Measurements from ENCODE around the gene EDN1. TPM values are rescaled to one million over a fixed set of nuclear protein-coding genes. Genes with fewer than 3 reads are reported as not detected.
"Not testable (repeated sequence)": the region's sequence is repeated elsewhere in the genome, so short reads cannot be mapped to it uniquely, and the experiment has no call there.

The EDN1 gene
- total RNA-seq, 6 donors from 2014 or later: 6.5 to 40.6 (median 18.6) TPM

DNA sequence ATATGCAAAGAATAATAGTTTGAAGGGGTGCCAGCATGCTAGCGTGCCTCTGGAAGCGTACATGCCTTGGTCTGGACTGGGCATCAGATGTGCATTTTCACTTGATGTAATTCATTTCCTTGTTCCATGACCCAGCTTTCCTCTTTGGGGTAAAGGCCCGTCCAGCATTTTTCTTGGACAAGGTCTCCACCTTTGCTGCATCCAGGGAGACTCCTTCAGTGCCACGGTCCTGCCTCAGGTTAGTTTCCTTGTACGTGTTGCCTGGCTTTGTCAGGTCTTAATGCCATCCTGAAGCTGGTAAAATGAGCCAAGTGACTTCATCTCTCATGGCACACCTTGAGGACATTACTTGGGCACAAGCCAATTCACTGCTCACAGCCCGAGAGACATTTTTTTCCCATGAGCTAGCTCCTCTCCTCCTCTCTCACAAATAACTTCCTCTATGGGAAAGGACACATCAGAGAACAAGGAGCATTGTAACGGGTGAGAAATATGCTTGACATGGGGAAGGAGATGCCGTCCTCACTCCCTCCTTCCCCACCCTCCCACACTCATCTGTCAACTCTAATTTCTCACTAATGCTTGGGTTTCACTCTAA is 23.9 kb downstream of the EDN1 start:
- TF ChIP-seq EP300 (IDR thresholded peaks at IDR 0.05) (peak in 1 of 4 donors; percentile 1), POLR2AphosphoS5 (IDR thresholded peaks at IDR 0.05) (peak; percentile 6 to 30), CTCF (IDR thresholded peaks at IDR 0.05) (no peak), POLR2A (IDR thresholded peaks at IDR 0.05) (no peak)
- H3K9me3 ChIP-seq: no peaks in the 10 kb centered on the region
- no peaks in the 10 kb centered on the region for H3K27me3 ChIP-seq
- WGBS, 2 donors: 54 to 55% methylated on average over 8 of the region's 8 CpGs
- no peaks in the 10 kb centered on the region for H3K36me3 ChIP-seq
- DNase-seq (peak in 1 of 2 donors; percentile 43), ATAC-seq (ENCODE audit: low FRiP score in 2 of 2) (peak in 1 of 2 donors; percentile 63)
- no peaks in the 10 kb centered on the region for H3K4me1 ChIP-seq
- H3K4me3 ChIP-seq: no peak overlapping the region
- peak overlapping the region in 3 of 4 donors; percentile 16 to 28 (median 20) for H3K27ac ChIP-seq

GRCh38 chr6:12314751-12315150 is 24.6 kb downstream of the EDN1 start:
- Histone ChIP-seq H3K4me3 (no peak overlapping the region), H3K9me3 (no peaks in the 10 kb centered on the region), H3K27ac (peak overlapping the region in 2 of 4 donors; percentile 16 to 20), H3K27me3 (no peaks in the 10 kb centered on the region), H3K4me1 (no peaks in the 10 kb centered on the region), H3K36me3 (no peaks in the 10 kb centered on the region)
- DNase-seq (no peak), ATAC-seq (ENCODE audit: low FRiP score in 2 of 2) (no peak)
- no peak for TF ChIP-seq CTCF (IDR thresholded peaks at IDR 0.05)
- TF ChIP-seq POLR2A (IDR thresholded peaks at IDR 0.05): no peak
- no peak for TF ChIP-seq POLR2AphosphoS5 (IDR thresholded peaks at IDR 0.05)
- no peak for TF ChIP-seq EP300 (IDR thresholded peaks at IDR 0.05)
- WGBS, 2 donors: 74 to 88% methylated on average over 5 of the region's 5 CpGs

DNA sequence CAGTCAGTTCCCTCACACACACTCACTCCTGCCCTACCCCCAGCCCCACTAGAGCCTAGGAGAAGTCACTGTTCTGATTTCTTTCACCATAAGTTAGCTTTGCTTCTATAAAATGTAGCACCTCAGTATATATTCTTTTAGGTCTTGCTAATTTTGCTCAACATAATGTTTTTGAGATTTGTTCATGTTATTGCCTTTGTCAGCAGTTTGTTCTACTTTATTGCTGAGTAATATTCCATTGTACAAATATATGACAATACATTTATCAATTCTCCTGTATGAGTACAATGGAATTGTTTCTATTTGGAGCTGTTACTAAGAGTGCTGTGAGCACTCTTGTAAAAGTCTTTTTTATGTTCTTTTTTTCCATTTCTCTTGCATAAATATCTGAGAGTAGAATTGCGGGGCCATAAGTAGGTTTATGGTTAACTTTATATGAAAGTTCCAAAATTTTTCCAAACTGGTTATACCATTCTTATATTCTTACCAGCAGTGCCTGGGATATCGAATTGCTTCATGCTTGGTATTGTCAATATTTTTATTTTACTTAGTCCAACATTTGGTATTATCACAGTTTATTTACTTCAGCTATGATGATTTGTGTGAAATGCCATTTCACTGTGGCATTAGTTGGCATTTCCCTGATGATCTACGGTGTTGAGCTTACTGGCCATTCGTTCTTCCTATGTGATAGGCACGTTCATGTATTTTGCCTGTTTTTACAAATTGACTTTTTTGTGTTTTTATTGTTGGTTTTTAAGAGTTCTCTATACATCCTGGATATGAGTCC is 25.3 kb downstream of the EDN1 start:
- no peak for TF ChIP-seq EP300 (IDR thresholded peaks at IDR 0.05)
- TF ChIP-seq POLR2AphosphoS5 (IDR thresholded peaks at IDR 0.05): no peak
- no peak for TF ChIP-seq CTCF (IDR thresholded peaks at IDR 0.05)
- no peak for TF ChIP-seq POLR2A (IDR thresholded peaks at IDR 0.05)
- DNase-seq: no peak
- no peak for ATAC-seq (ENCODE audit: low FRiP score in 2 of 2)

DNA sequence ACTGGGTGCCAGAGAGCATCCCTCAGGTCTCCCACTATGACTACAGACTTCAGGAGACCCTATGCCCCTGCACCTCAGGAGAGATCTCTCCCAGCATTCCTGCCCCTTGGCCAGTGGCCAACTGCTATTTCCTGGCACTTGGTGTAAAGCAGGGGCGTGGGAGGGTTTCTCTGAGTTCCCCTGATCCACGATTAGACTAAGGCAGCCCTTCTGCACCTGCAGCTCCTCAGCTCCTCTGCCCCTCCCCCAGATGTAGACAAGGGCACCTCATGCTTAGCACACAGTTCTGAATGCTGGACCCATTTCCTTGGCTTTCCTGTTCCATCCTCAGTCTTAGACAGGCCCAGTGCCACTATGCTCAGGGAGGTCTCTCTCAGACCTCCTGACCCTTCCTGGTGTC is 28.6 kb downstream of the EDN1 start:
- TF ChIP-seq POLR2A (IDR thresholded peaks at IDR 0.05) (no peak), POLR2AphosphoS5 (IDR thresholded peaks at IDR 0.05) (no peak), EP300 (IDR thresholded peaks at IDR 0.05) (no peak), CTCF (IDR thresholded peaks at IDR 0.05) (no peak)
- H3K27me3 ChIP-seq: no peaks in the 10 kb centered on the region
- 59 to 90% methylated on average over 2 of the region's 2 CpGs for WGBS, 2 donors
- no peak for ATAC-seq (ENCODE audit: low FRiP score in 2 of 2)
- H3K4me3 ChIP-seq: no peak overlapping the region
- DNase-seq: no peak
- peaks cover 0 to under 1% (median 0%) of the 10 kb centered on the region in 4 donors for H3K4me1 ChIP-seq
- no peaks in the 10 kb centered on the region for H3K36me3 ChIP-seq
- no peaks in the 10 kb centered on the region for H3K9me3 ChIP-seq
- no peak overlapping the region for H3K27ac ChIP-seq

More for the DNA sequence above, 25.3 kb downstream of the EDN1 start:
- H3K4me1 ChIP-seq: no peaks in the 10 kb centered on the region
- no peaks in the 10 kb centered on the region for H3K27me3 ChIP-seq
- no peaks in the 10 kb centered on the region for H3K9me3 ChIP-seq
- no peaks in the 10 kb centered on the region for H3K36me3 ChIP-seq
- WGBS, 2 donors: 91 to 94% methylated on average over 5 of the region's 5 CpGs
- H3K4me3 ChIP-seq: no peak overlapping the region
- H3K27ac ChIP-seq: no peak overlapping the region

GRCh38 chr6:12320074-12320473 is 29.9 kb downstream of the EDN1 start:
- 87 to 89% methylated on average over 5 of the region's 5 CpGs for WGBS, 2 donors
- not testable (repeated sequence) for H3K4me1 ChIP-seq; H3K27me3 ChIP-seq; H3K9me3 ChIP-seq; H3K36me3 ChIP-seq; H3K27ac ChIP-seq; ATAC-seq (ENCODE audit: low FRiP score in 2 of 2); H3K4me3 ChIP-seq; DNase-seq
